Measurements from ENCODE around the gene INTS14.
"Not testable (repeated sequence)": the region's sequence is repeated elsewhere in the genome, so short reads cannot be mapped to it uniquely, and the experiment has no call there.

The INTS14 gene

GRCh38 chr15:65630760-65631159 is 19.8 kb upstream of the INTS14 start:
- no peak for DNase-seq

- DNase-seq, result no peak
Measured at GRCh38 chr15:65629548-65629947, 18.6 kb upstream of the INTS14 start.

GRCh38 chr15:65626856-65627255 is 15.9 kb upstream of the INTS14 start:
- DNase-seq, result no peak

- no peak for DNase-seq
Measured at GRCh38 chr15:65623103-65623502, 12.2 kb upstream of the INTS14 start.

GRCh38 chr15:65621638-65622037 is 10.7 kb upstream of the INTS14 start, which contains the start of gene SLC24A1:
TSS of gene SLC24A1 (plus strand) at chr15:65621938. CDS start at chr15:65624081, 2,143 bp downstream.
- DNase-seq, result no peak

GRCh38 chr15:65620833-65621232 is 9.9 kb upstream of the INTS14 start:
- no peak for DNase-seq

GRCh38 chr15:65619626-65620290 is 8.8 kb upstream of the INTS14 start:
- no peak for DNase-seq

- no peak for DNase-seq
Measured at GRCh38 chr15:65618560-65619109, 7.7 kb upstream of the INTS14 start.

GRCh38 chr15:65615887-65616286 is 5.0 kb upstream of the INTS14 start:
- not testable (repeated sequence) for DNase-seq

GRCh38 chr15:65612949-65613744 is 2.2 kb upstream of the INTS14 start:
- DNase-seq, result no peak

- no peak for DNase-seq
Measured at GRCh38 chr15:65612616-65612946, 1.6 kb upstream of the INTS14 start.

GRCh38 chr15:65611888-65612615 is 1.1 kb upstream of the INTS14 start:
- no peak for DNase-seq

GRCh38 chr15:65603559-65603958 is 7.4 kb downstream of the INTS14 start:
- DNase-seq, result no peak

- no peak for DNase-seq
Measured at GRCh38 chr15:65603134-65603533, 7.8 kb downstream of the INTS14 start.

- no peak for DNase-seq
Measured at GRCh38 chr15:65599677-65600076, 11.3 kb downstream of the INTS14 start.

- no peak for DNase-seq
Measured at GRCh38 chr15:65598468-65598867, 12.5 kb downstream of the INTS14 start.

GRCh38 chr15:65595960-65596359 is 15.0 kb downstream of the INTS14 start:
- no peak for DNase-seq

- no peak for DNase-seq
Measured at GRCh38 chr15:65587094-65587493, 23.8 kb downstream of the INTS14 start.

GRCh38 chr15:65584241-65584640 is 26.7 kb downstream of the INTS14 start:
- DNase-seq, result no peak

GRCh38 chr15:65583701-65584100 is 27.2 kb downstream of the INTS14 start:
- peak; percentile 26 for DNase-seq

- peak; percentile 80 for DNase-seq
Measured at GRCh38 chr15:65580287-65580686, 30.6 kb downstream of the INTS14 start.

- no peak for DNase-seq
Measured at GRCh38 chr15:65579762-65580161, 31.2 kb downstream of the INTS14 start.
